Common myeloid progenitor, CD34-positive (primary cell): Measurements from ENCODE around the gene TFB1M.

Source experiments
- CTCF ChIA-PET: fragments of 350-600 bp; sonication (Branson Sonifier 250); formaldehyde crosslinking; loops from one replicate; lab custom pipeline; 2021; ENCODE audit warnings: antibody characterized with exemption; lab: Charles Lee
- POLR2A ChIA-PET: fragments of 350-600 bp; sonication (Branson Sonifier 250); formaldehyde crosslinking; loops from one replicate; lab custom pipeline; 2021; ENCODE audit warnings: antibody characterized with exemption; lab: Charles Lee
- DNase-seq, 3 donors: peaks; one replicate each; pipeline versions ENCODE4 v3.0.0 to v3.0.0-alpha.2; 2013
- H3K27ac ChIP-seq, 2 experiments: 1 replicate in 1 of 2; 2 replicates in 1 of 2; pipeline ENCODE4 v1.7.0; 2013; ENCODE audit warnings: inconsistent platforms in 2 of 2, low read length in 2 of 2, mild to moderate bottlenecking in 2 of 2, low read depth in 1 of 2, moderate library complexity in 1 of 2; ENCODE audit not compliant: severe bottlenecking in 2 of 2, insufficient read depth in 1 of 2, poor library complexity in 1 of 2
- H3K27me3 ChIP-seq, 5 experiments: replicated peaks in 2 of 5; 1 replicate in 3 of 5; 2 replicates in 2 of 5; pipeline versions ENCODE4 v1.6.1 to v1.7.0; 2013; ENCODE audit warnings: low read length in 4 of 5, mild to moderate bottlenecking in 2 of 5, moderate library complexity in 2 of 5, inconsistent platforms in 1 of 5; ENCODE audit not compliant: insufficient read depth in 5 of 5, control insufficient read depth in 4 of 5
- H3K36me3 ChIP-seq, 4 experiments: 1 replicate in 2 of 4; 2 replicates in 2 of 4; pipeline versions ENCODE4 v1.6.1 to v1.7.0; 2013; ENCODE audit warnings: low read length in 3 of 4, control low read depth in 1 of 4, mild to moderate bottlenecking in 1 of 4; ENCODE audit not compliant: control insufficient read depth in 4 of 4, insufficient read depth in 4 of 4
- H3K4me1 ChIP-seq, 4 experiments: 1 replicate in 3 of 4; 2 replicates in 1 of 4; pipeline versions ENCODE4 v1.6.1 to v1.7.1; 2013; ENCODE audit warnings: low read length in 3 of 4, mild to moderate bottlenecking in 3 of 4, control low read depth in 1 of 4, inconsistent platforms in 1 of 4, moderate library complexity in 1 of 4; ENCODE audit not compliant: control insufficient read depth in 4 of 4, insufficient read depth in 4 of 4; ENCODE audit errors: control extremely low read depth in 1 of 4
- H3K4me3 ChIP-seq, 7 experiments: 1 replicate in 4 of 7; 2 replicates in 3 of 7; pipeline versions ENCODE4 v1.5.1 to v1.7.0; 2013; ENCODE audit warnings: mild to moderate bottlenecking in 7 of 7, low read length in 6 of 7, moderate library complexity in 6 of 7, inconsistent platforms in 2 of 7, low read depth in 2 of 7, control low read depth in 1 of 7; ENCODE audit not compliant: insufficient read depth in 4 of 7, control insufficient read depth in 1 of 7; ENCODE audit errors: extremely low read depth in 1 of 7
- H3K9me3 ChIP-seq, 5 experiments: 1 replicate in 4 of 5; 2 replicates in 1 of 5; pipeline versions ENCODE4 v1.6.1 to v1.7.1; 2013; ENCODE audit warnings: low read length in 4 of 5, mild to moderate bottlenecking in 2 of 5, inconsistent platforms in 1 of 5, low read depth in 1 of 5, moderate library complexity in 1 of 5; ENCODE audit not compliant: control insufficient read depth in 4 of 5, insufficient read depth in 2 of 5; ENCODE audit errors: control extremely low read depth in 1 of 5
- WGBS: methylation state at CpG from one replicate; pipeline ENCODE4 v1.1.5; 2013; ENCODE audit not compliant: insufficient coverage; 5-methylcytosine and 5-hydroxymethylcytosine counted together

TFB1M gene

GRCh38 chr6:155247618-155248007 lies 66.7 kb downstream of the TFB1M start:
- Histone ChIP-seq H3K36me3 (peaks cover 4 to 36% (median 9%) of the 10 kb centered on the region in 4 experiments), H3K4me1 (no peaks in the 10 kb centered on the region), H3K27me3 (no peaks in the 10 kb centered on the region), H3K9me3 (no peaks in the 10 kb centered on the region), H3K27ac (no peak overlapping the region), H3K4me3 (no peak overlapping the region)
- POLR2A ChIA-PET, result no interaction called here
- WGBS, result 98% methylated on average over 4 of the region's 5 CpGs
- DNase-seq, result no peak
- CTCF ChIA-PET, result interaction anchor here (0.9 to 7.5 kb wide), 16 partner anchors 10 to 381 kb away, joined by 3 to 62 read pairs (median 4); no protein-coding TSS in a partner anchor

GRCh38 chr6:155246825-155247224 lies 67.5 kb downstream of the TFB1M start:
- H3K27me3 ChIP-seq, result no peaks in the 10 kb centered on the region
- WGBS, result no CpG with 5 or more reads among the region's 2 CpGs
- no peaks in the 10 kb centered on the region for H3K4me1 ChIP-seq
- H3K4me3 ChIP-seq, result no peak overlapping the region
- POLR2A ChIA-PET, result no interaction called here
- DNase-seq, result no peak
- CTCF ChIA-PET, result interaction anchor here (1.0 to 7.5 kb wide), 7 partner anchors 9 to 322 kb away, joined by 3 to 62 read pairs (median 4); no protein-coding TSS in a partner anchor
- peaks cover 0 to 29% (median 6%) of the 10 kb centered on the region in 4 experiments for H3K36me3 ChIP-seq
- no peaks in the 10 kb centered on the region for H3K9me3 ChIP-seq
- no peak overlapping the region for H3K27ac ChIP-seq

GRCh38 chr6:155245831-155246230 lies 68.5 kb downstream of the TFB1M start:
- POLR2A ChIA-PET, result interaction anchor here (0.6 to 0.7 kb wide), 3 partner anchors 13 to 172 kb away, joined by 4 to 5 read pairs (median 5); no protein-coding TSS in a partner anchor
- H3K4me1 ChIP-seq, result no peaks in the 10 kb centered on the region
- H3K27me3 ChIP-seq, result no peaks in the 10 kb centered on the region
- DNase-seq, result no peak
- no peak overlapping the region for H3K4me3 ChIP-seq
- H3K9me3 ChIP-seq, result no peaks in the 10 kb centered on the region
- 100% methylated on average over 2 of the region's 3 CpGs for WGBS
- peaks cover 0 to 22% (median 6%) of the 10 kb centered on the region in 4 experiments for H3K36me3 ChIP-seq
- no peak overlapping the region for H3K27ac ChIP-seq
- CTCF ChIA-PET, result interaction anchor here (1.0 to 7.5 kb wide), 5 partner anchors 10 to 317 kb away, joined by 4 to 62 read pairs (median 4); no protein-coding TSS in a partner anchor

GRCh38 chr6:155245193-155245592 lies 69.1 kb downstream of the TFB1M start:
- ChIA-PET CTCF (interaction anchor here (1.0 kb wide), 1 partner anchor 317 kb away, joined by 3 read pairs; no protein-coding TSS in a partner anchor), POLR2A (no interaction called here)
- Histone ChIP-seq H3K36me3 (peaks cover 0 to 16% (median 2%) of the 10 kb centered on the region in 4 experiments), H3K27me3 (no peaks in the 10 kb centered on the region), H3K4me1 (no peaks in the 10 kb centered on the region), H3K27ac (no peak overlapping the region), H3K9me3 (no peaks in the 10 kb centered on the region), H3K4me3 (no peak overlapping the region)
- 94% methylated on average over 6 of the region's 7 CpGs for WGBS
- DNase-seq, result no peak

GRCh38 chr6:155244434-155244833 lies 69.8 kb downstream of the TFB1M start:
- ChIA-PET POLR2A (no interaction called here), CTCF (interaction anchor here (1.0 kb wide), 1 partner anchor 316 kb away, joined by 3 read pairs; no protein-coding TSS in a partner anchor)
- Histone ChIP-seq H3K4me1 (no peaks in the 10 kb centered on the region), H3K9me3 (no peaks in the 10 kb centered on the region), H3K27ac (no peak overlapping the region), H3K27me3 (no peaks in the 10 kb centered on the region), H3K36me3 (peaks cover 0 to 10% (median under 1%) of the 10 kb centered on the region in 4 experiments), H3K4me3 (no peak overlapping the region)
- DNase-seq, result no peak
- 100% methylated on average over 3 of the region's 4 CpGs for WGBS

- Histone ChIP-seq H3K27ac (no peak overlapping the region), H3K4me3 (no peak overlapping the region), H3K27me3 (no peaks in the 10 kb centered on the region), H3K9me3 (peaks cover 0 to 5% (median 3%) of the 10 kb centered on the region in 5 experiments), H3K36me3 (peaks cover 0 to 2% (median 1%) of the 10 kb centered on the region in 4 experiments), H3K4me1 (no peaks in the 10 kb centered on the region)
- 85% methylated on average over 8 of the region's 8 CpGs for WGBS
- no peak for DNase-seq
- ChIA-PET POLR2A (no interaction called here), CTCF (interaction anchor here (0.9 to 1.5 kb wide), 2 partner anchors 17 to 314 kb away, joined by 3 to 4 read pairs; no protein-coding TSS in a partner anchor)
Measured at GRCh38 chr6:155241966-155242365, 72.3 kb downstream of the TFB1M start.

GRCh38 chr6:155240905-155241600 lies 73.2 kb downstream of the TFB1M start:
- ChIA-PET CTCF (interaction anchor here (0.9 to 1.5 kb wide), 3 partner anchors 16 to 313 kb away, joined by 3 to 4 read pairs (median 3); no protein-coding TSS in a partner anchor), POLR2A (no interaction called here)
- Histone ChIP-seq H3K4me3 (no peak overlapping the region), H3K9me3 (peaks cover 0 to 5% (median 3%) of the 10 kb centered on the region in 5 experiments), H3K27me3 (no peaks in the 10 kb centered on the region), H3K36me3 (peaks cover 0 to 2% (median 0%) of the 10 kb centered on the region in 4 experiments), H3K4me1 (no peaks in the 10 kb centered on the region), H3K27ac (no peak overlapping the region)
- WGBS, result 98% methylated on average over 15 of the region's 19 CpGs
- no peak for DNase-seq
